OCI-LY1 (cell line): ENCODE data around the gene RABGAP1.

Experiments used
- H2AFZ ChIP-seq: fragments of 200-600 bp; sonication (generic), shearing (Covaris generic); 2 replicates; pipeline ENCODE4 v1.6.0; 2014; ENCODE audit warnings: antibody characterized with exemption, mild to moderate bottlenecking, low read length
- H3F3A ChIP-seq: fragments of 200-600 bp; sonication (generic), shearing (Covaris generic); 2 replicates; pipeline ENCODE4 v1.6.0; 2014; ENCODE audit warnings: mild to moderate bottlenecking, antibody characterized with exemption, low read length, moderate library complexity; ENCODE audit not compliant: insufficient read depth
- H3K27ac ChIP-seq: fragments of 200-600 bp; sonication (generic); 2 replicates; pipeline ENCODE4 v1.5.1; 2014; ENCODE audit warnings: low read length, mixed run types, mild to moderate bottlenecking, low read depth; ENCODE audit not compliant: poor library complexity, severe bottlenecking
- H3K27me3 ChIP-seq: fragments of 200-600 bp; sonication (generic); 2 replicates; pipeline ENCODE4 v1.6.0; 2014; ENCODE audit warnings: antibody characterized with exemption, mild to moderate bottlenecking, low read length, moderate library complexity; ENCODE audit not compliant: insufficient read depth
- H3K36me3 ChIP-seq: fragments of 200-600 bp; sonication (generic); 2 replicates; pipeline ENCODE4 v1.6.1; 2014; ENCODE audit warnings: mild to moderate bottlenecking, antibody characterized with exemption, low read length, moderate library complexity, mixed read lengths; ENCODE audit not compliant: insufficient read depth
- H3K4me1 ChIP-seq: fragments of 200-600 bp; sonication (generic); 2 replicates; pipeline ENCODE4 v1.5.1; 2014; ENCODE audit warnings: mild to moderate bottlenecking, low read length, moderate library complexity; ENCODE audit not compliant: insufficient read depth, severe bottlenecking
- H3K4me2 ChIP-seq: fragments of 200-600 bp; sonication (generic), shearing (Covaris generic); 2 replicates; pipeline ENCODE4 v1.6.1; 2014; ENCODE audit warnings: low read length
- H3K4me3 ChIP-seq: fragments of 200-600 bp; sonication (generic); 2 replicates; pipeline ENCODE4 v1.5.1; 2014; ENCODE audit warnings: low read length, low read depth, mild to moderate bottlenecking, mixed read lengths; ENCODE audit not compliant: poor library complexity, severe bottlenecking
- H3K79me2 ChIP-seq: fragments of 200-600 bp; shearing (Covaris generic); 2 replicates; pipeline ENCODE4 v1.6.1; 2016; ENCODE audit warnings: mixed run types, low read length, mixed read lengths; ENCODE audit not compliant: insufficient read depth
- H3K9ac ChIP-seq: fragments of 200-600 bp; sonication (generic), shearing (Covaris generic); 2 replicates; pipeline ENCODE4 v1.6.1; 2014; ENCODE audit warnings: mild to moderate bottlenecking, low read length, mixed read lengths
- H3K9me2 ChIP-seq: fragments of 200-600 bp; sonication (generic), shearing (Covaris generic); 2 replicates; pipeline ENCODE4 v1.6.1; 2014; ENCODE audit warnings: low read depth, mild to moderate bottlenecking, low read length, mixed read lengths
- H3K9me3 ChIP-seq: fragments of 200-600 bp; shearing (Covaris generic); 2 replicates; pipeline ENCODE4 v1.6.1; 2014; ENCODE audit warnings: low read length, mixed read lengths
- H4K20me1 ChIP-seq: fragments of 200-600 bp; sonication (generic), shearing (Covaris generic); 2 replicates; pipeline ENCODE4 v1.6.0; 2016; ENCODE audit warnings: mild to moderate bottlenecking, low read length; ENCODE audit not compliant: insufficient read depth
- CTCF ChIP-seq: fragments of 200-600 bp; sonication (generic), shearing (Covaris generic); IDR thresholded peaks from 2 replicates; pipeline ENCODE4 v1.5.1; 2017; ENCODE audit warnings: mild to moderate bottlenecking, antibody characterized with exemption, low read length, moderate library complexity, mixed read lengths
- EZH2 ChIP-seq: fragments of 200-600 bp; sonication (generic), shearing (Covaris generic); IDR thresholded peaks from 2 replicates; pipeline ENCODE4 v1.8.0; 2017; ENCODE audit warnings: borderline replicate concordance, mixed run types, mild to moderate bottlenecking, antibody characterized with exemption, low read length, moderate library complexity, mixed read lengths

Gene RABGAP1

DNA sequence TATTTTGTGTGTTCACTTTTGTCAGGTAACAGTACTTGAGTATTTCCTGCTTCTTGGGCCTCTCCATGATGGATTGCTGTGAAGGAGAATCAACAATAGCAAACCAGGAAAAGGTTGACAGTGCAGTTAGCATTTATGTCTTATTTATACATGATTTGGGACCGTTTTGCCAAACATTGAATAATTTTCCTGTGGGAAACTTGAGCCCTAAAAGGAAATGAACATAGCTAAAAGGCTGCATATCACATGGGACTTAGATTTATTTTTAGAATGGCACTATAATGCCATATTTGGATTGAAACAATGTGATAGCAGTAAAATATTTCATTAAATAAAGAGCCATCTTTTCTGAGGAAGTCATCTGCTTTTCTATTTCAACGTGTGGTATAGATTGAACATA, 107.9 kb downstream of the RABGAP1 start:
- Histone ChIP-seq H2AFZ (no peak overlapping the region), H3K4me1 (no peaks in the 10 kb centered on the region), H3K36me3 (peaks cover 12% of the 10 kb centered on the region; the same call in 1 of the 2 replicates), H3K9me2 (no peaks in the 10 kb centered on the region), H3K4me2 (no peak overlapping the region), H4K20me1 (no peaks in the 10 kb centered on the region), H3K9me3 (no peaks in the 10 kb centered on the region), H3K79me2 (no peaks in the 10 kb centered on the region), H3F3A (no peaks in the 10 kb centered on the region), H3K9ac (no peak overlapping the region), H3K27ac (no peak overlapping the region), H3K4me3 (no peak overlapping the region), H3K27me3 (no peaks in the 10 kb centered on the region)
- TF ChIP-seq EZH2 = no peak
- TF ChIP-seq CTCF = no peak

DNA sequence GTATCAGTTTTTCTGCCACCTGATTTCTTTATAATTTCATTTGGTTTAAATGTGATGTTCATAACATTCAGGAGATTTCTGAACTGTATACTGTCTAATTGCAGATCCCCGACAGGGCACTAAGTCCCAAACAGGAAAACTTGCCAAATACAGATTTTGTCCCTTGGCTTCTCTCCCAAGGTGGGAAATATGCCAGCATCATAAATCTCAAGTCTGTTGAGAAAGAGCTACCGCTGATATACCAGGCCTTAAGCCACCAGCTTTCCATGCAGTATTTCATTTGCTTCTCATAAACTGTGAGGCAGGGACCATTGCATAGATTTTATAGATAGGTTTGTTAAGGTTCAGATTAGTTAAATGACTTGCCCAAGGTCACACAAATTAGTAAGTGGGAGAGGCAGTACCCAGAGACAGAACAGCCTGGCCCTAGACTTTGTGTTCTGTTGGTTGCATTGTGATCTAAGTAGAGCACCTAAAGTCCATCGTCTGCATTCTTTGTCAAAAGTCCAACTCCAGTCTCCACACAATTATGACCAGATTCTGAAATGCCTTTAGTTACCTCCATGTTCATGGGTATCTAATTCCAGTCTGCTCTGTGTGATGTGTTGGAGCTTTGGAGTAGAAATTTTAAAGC, 108.9 kb downstream of the RABGAP1 start:
- H3K9me3 ChIP-seq = no peaks in the 10 kb centered on the region
- no peaks in the 10 kb centered on the region for H3K79me2 ChIP-seq
- H2AFZ ChIP-seq = no peak overlapping the region
- H3F3A ChIP-seq = no peaks in the 10 kb centered on the region
- no peaks in the 10 kb centered on the region for H3K9me2 ChIP-seq
- H3K27me3 ChIP-seq = no peaks in the 10 kb centered on the region
- TF ChIP-seq CTCF = no peak
- no peak for TF ChIP-seq EZH2
- peaks cover 12% of the 10 kb centered on the region; the same call in 1 of the 2 replicates for H3K36me3 ChIP-seq
- H3K4me3 ChIP-seq = no peak overlapping the region
- no peaks in the 10 kb centered on the region for H4K20me1 ChIP-seq
- H3K4me1 ChIP-seq = no peaks in the 10 kb centered on the region
- H3K9ac ChIP-seq = no peak overlapping the region
- no peak overlapping the region for H3K4me2 ChIP-seq
- H3K27ac ChIP-seq = no peak overlapping the region

DNA sequence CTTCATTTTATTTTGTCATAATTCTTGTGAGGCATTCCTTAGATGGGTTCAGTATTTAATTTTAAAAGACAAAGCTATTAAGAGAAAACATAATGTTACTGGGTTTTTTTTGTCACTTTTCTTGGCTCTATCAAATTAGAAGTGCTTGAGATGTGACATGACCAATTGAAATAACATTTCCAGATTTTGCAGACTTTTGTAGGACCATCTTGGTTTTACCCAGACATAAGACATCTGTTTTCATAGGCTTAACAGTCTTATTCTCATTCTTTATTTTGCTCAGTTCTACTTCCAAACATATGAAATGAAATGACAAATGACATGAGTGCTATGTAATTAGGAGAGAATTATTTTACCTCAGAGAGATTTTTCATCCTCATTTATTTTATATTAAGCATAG, 112.2 kb downstream of the RABGAP1 start:
- TF ChIP-seq CTCF (no peak), EZH2 (no peak)
- Histone ChIP-seq H3K4me1 (no peaks in the 10 kb centered on the region), H3K36me3 (peaks cover 16% of the 10 kb centered on the region), H3K4me3 (no peak overlapping the region), H3K27me3 (no peaks in the 10 kb centered on the region), H4K20me1 (no peaks in the 10 kb centered on the region), H3K27ac (no peak overlapping the region), H3K9me2 (no peaks in the 10 kb centered on the region), H3F3A (no peaks in the 10 kb centered on the region), H3K79me2 (no peaks in the 10 kb centered on the region), H3K9ac (no peak overlapping the region), H3K9me3 (no peaks in the 10 kb centered on the region), H3K4me2 (no peak overlapping the region), H2AFZ (no peak overlapping the region)
